ENCODE results near the gene UNKL.
A peak's percentile ranks its signal among the peaks of the same experiment; 100 is the strongest.

Gene UNKL

DNA sequence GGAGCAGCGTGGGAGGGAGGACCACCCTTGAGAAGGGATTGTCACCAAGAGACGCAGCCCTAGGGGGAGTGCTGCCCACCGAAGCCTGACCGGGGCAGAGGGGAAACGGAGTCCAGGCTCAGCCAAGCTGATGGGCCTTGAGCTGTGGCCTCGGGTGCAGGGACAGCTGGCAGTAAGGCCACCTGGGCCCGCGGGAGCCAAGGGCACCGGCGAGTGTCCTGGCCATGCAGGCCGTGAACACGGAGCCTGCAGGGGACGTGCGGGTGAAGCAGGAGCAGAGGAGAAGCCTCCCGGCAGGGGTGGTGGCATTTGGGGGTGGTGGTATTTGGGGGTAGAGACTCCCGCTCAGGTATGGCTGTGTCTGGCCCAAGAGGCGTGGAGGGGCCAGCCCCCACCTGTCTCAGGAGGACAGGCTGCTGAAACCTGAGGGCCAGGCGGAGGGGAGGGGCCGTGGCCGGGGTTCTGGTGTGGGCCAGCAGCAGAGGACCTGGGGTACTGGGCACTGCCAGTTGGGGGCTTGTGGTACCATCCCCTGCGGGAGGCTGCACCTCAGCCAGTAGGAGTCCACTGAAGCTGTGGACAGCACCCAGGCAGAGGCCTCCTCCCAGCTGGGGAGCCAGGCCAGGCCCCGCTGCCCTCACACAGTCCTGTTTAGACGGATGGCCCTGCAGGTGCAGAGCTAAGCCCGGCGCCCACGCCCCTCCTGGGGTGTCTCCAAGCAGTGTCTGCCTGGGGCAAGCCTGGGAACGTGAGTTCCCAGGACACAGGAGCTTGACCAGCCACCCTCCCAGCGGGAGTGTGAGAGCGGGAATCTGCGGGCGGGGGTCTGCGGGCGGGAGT, 58.2 kb downstream of the UNKL start:
- DNase-seq (ENCODE audit: low read depth in 1 of 2, low spot score in 1 of 2), result no peak

DNA sequence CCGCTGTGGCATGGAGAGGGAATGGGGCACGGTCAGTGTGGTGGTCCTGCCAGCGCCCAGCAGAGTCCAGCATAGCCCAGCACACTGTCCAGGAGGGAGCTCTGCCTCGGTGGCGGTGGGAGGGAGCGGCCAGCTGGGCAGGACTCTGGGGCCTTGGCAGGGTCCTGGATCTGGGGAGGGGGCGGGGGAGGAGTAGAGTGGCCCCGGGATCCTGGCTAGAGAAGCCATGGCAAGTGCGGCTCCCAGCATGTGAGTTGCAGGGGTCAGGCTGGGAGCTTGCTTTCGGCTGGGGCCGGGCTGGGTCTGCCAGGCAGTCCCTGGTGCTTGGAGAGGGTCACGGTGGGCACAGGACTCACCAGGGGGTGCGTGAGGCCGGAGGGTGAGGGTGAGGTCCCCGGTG, 58.9 kb downstream of the UNKL start:
- DNase-seq (ENCODE audit: low read depth in 1 of 2, low spot score in 1 of 2), result no peak

DNA sequence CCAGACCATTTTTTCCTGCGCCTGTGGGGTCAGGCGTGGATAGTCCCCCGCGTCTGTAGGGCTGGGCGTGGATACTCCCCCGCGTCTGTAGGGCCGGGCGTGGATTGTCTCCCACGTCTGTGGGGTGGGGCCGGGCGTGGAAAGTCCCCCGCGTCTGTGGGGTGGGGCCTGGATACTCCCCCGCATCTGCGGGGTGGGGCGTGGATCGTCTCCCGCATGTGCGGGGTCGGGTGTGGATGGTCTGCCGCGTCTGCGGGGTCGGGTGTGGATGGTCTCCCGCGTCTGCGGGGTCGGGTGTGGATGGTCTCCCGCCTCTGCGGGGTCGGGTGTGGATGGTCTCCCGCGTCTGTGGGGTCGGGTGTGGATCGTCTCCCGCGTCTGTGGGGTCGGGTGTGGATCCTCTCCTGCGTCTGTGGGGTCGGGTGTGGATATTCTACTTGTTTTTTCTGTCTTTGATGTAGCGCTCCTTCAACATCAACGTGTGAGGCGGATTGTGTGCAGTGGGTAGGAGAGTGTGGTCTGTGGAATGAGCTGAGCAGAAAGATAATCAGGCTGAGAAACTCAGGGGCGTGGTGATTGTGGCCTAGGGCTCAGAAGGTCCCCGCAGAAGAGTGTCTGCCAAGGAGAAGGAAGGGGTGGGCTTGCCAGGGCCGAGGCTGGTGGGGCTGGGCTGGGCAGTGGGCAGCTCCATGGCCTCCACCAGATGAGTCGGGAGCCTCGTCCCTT, 59.5 kb downstream of the UNKL start:
- DNase-seq (ENCODE audit: low read depth in 1 of 2, low spot score in 1 of 2), result no peak

- peak; percentile 61 to 78 for DNase-seq (ENCODE audit: low read depth in 1 of 2, low spot score in 1 of 2)
Observed at GRCh38 chr16:1351582-1352362, 62.7 kb downstream of the UNKL start, which contains the start of the genes GNPTG and TSR3. Gene GNPTG, plus strand, starts transcription at chr16:1351931. Its CDS starts 35 bp downstream, at chr16:1351966. Gene TSR3, minus strand, starts transcription at chr16:1351878. Its CDS starts 74 bp downstream, at chr16:1351804.

DNA sequence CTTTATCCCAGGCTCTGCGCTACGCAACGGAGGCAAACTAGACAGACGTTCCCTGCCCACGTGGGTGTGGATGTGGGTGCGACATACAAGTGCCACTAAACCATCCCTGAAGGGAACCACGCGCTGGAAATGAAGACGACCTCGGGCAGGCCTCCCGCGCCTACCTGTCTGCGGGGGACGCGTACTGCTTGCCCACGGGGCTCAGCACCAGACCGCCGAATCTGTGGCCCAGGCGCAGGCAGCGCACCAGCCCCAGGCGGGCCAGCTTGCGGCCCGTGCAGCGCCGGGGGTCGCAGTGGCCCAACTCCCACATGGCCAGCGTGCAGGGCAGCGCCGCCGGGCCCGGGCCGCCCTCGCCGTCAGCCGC, 63.3 kb downstream of the UNKL start:
- DNase-seq (ENCODE audit: low read depth in 1 of 2, low spot score in 1 of 2), result no peak

DNA sequence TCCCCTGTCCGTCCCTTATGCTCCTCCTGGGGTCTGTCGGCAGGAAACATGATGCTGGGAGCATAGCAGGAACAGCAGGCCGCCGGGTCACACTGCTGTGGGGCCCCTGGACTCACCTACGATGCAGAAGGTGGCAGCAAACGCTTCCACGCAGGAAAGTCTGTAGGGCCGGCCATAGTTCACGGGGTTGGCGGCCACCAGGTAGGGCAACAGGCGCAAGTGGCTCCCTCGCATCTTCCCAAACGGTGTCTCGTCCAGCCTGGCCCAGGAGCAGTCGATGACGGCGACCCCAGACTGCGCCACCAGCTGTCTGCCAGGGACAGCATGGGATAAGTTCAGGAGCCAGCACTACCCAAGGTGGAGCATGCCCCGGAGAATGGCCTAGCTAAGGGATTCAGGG, 63.8 kb downstream of the UNKL start:
- DNase-seq (ENCODE audit: low read depth in 1 of 2, low spot score in 1 of 2), result no peak

DNA sequence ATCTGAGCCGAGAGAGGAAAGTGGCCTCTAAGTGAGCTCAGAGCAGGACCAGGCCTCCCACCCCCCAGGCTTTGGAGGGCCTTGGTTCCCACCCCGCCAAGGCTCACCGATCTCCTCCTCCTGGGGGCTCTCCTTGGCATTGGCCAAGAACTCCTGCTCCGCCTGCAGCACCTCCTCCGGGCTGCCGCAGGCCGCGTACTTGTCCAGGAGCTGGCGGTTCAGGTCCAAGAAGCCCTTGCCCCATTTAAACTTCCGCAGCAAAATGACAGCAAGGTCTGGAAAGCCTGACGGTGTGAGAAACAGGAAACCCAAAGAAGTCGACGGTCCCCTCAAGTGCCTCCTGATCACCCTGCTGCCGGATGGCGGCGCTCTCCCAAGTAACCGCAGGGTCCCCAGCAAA, 64.6 kb downstream of the UNKL start:
- DNase-seq (ENCODE audit: low read depth in 1 of 2, low spot score in 1 of 2), result no peak

GRCh38 chr16:1349351-1349750, 65.2 kb downstream of the UNKL start:
- DNase-seq (ENCODE audit: low read depth in 1 of 2, low spot score in 1 of 2), result no peak

DNA sequence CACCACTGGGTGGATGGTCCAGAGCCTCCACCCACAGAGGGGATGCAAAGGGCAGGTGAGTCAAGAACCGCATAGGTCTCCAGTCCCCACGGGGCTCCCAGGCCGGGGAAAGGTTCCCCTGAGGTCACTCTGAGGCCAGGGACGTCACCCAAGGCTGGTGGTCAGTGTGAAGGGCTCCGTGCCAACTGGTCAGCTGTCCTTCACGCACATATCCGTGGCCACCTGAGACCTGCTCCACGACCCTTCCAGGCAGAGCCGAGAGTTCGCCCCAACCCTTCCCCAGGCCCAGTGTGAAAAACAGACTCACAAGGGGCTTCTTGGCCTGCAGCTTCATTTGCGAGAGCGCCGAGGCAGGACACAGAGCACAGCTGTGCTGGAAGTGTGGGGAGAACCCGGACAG, 65.6 kb downstream of the UNKL start:
- DNase-seq (ENCODE audit: low read depth in 1 of 2, low spot score in 1 of 2), result no peak

DNA sequence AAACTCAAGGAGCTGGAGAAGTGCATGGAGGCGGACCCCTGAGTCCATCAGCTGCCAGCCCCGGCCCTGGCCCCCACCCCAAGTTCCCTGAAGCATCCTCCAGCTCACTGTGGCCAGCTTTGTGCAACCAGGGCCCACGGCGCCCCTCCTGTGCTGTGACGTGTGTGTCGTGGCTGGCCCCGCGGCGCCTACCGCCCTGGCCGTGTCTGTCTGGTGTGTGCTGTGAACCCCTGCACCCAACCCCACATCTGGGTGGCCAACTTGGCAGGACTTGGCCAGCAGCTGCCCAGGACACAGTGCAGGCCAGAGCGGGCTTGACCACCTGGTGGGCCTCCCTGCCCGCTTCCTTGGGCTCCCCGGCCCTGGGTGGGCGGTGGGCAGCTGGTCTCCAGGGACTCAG, 66.1 kb downstream of the UNKL start:
- DNase-seq (ENCODE audit: low read depth in 1 of 2, low spot score in 1 of 2), result no peak

GRCh38 chr16:1347962-1348361, 66.5 kb downstream of the UNKL start:
- DNase-seq (ENCODE audit: low read depth in 1 of 2, low spot score in 1 of 2), result no peak

DNA sequence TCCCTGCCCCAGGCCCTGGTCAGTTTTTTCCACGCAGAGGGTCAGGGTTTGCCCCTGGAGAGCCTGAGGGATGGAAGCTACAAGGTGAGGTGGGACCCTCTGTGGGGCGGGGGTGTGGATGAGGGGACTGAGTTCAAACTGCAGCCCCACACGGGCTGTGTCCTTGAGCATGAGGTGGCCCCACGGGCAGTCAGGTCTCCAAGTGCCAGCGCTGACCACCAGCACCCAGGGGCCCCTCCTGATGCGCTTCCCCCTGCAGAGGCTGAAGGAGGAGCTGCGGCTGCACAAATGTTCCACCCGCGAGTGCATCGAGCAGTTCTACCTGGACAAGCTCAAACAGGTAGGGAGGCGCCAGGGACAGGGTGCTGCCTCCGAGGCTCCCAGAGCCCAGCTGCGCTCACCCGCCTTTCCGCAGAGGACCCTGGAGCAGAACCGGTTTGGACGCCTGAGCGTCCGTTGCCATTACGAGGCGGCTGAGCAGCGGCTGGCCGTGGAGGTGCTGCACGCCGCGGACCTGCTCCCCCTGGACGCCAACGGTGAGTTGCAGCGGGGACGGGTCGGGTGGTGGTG, 67.1 kb downstream of the UNKL start:
- no peak for DNase-seq (ENCODE audit: low read depth in 1 of 2, low spot score in 1 of 2)

- no peak for DNase-seq (ENCODE audit: low read depth in 1 of 2, low spot score in 1 of 2)
Observed at GRCh38 chr16:1346422-1347285, 67.8 kb downstream of the UNKL start.

GRCh38 chr16:1345651-1346421, 68.7 kb downstream of the UNKL start:
- no peak for DNase-seq (ENCODE audit: low read depth in 1 of 2, low spot score in 1 of 2)

DNA sequence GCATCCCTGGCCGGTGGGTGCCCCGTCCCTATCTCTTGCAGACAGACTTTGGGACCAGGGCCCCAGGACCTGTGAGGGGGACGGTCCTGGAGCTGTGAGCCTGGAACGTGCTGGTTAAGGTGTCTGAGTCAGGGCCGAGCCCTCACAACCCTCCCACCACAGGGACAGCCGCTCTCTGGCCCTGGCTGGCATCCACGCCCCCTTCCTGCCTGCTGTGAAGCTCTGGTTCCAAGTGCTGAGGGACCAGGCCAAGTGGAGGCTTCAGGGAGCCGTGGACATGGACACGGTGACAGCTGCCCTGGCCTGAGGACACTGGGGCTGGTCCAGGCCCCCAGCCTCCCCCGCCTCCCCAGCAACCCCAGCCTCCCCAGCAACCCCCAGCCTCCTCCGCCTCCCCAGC, 69.4 kb downstream of the UNKL start:
- DNase-seq (ENCODE audit: low read depth in 1 of 2, low spot score in 1 of 2), result no peak

DNA sequence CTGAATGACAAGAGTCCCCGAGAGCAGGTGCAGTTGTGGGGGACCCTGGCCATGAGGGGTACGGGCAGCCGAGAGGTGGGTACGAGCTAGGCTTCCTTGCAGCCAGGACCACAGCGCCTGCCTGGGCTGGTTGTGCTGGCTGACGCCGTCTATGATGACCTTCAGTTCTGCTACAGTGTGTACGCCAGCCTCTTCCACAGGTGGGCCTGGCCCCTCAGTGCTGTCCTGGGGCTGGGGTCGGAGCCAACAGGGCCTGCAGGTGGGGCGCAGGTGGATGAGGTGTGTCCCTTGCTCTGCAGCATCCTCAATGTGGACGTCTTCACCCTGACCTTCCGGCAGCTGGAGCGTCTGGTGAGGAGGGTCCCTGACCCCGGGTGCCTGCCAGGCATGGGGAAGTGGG, 70.0 kb downstream of the UNKL start:
- no peak for DNase-seq (ENCODE audit: low read depth in 1 of 2, low spot score in 1 of 2)

DNA sequence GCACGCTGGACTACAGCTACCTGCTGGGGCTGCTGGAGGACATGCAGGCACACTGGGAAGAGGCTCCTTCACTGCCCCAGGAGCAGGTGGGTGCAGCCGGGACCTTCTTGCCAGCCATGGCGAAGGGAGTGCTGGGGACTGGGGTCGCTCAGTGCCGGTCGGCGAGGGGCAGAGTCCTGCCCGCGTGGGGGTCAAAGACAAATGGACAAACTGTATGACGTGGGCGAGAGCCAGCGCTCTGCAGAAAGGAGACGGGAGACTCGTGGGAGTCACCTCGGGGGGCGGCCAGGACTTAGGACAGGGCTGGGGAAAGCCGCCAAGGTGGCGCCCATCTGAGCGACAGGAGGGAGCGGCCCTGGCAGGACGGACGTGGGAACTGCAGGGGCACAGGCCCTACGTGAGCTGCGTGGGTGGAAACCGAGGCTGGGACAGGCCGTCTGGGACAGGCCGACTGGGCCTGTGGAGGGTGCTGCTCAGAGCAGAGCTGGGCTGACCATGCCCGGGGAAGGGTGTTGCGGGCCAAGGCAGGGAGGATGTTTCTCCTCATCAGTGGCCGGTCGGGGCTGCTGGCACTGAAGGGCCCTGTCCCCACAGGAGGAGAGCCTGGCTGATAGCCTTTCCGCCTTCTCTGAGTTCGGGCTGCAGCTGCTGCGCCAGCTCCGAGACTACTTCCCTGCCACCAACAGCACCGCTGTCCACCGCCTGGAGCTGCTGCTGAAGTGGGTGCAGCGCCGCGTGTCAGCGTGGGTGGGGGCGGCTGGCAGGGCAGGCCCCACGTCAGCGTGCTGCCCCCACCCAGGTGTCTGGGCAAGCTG, 70.9 kb downstream of the UNKL start:
- no peak for DNase-seq (ENCODE audit: low read depth in 1 of 2, low spot score in 1 of 2)

DNA sequence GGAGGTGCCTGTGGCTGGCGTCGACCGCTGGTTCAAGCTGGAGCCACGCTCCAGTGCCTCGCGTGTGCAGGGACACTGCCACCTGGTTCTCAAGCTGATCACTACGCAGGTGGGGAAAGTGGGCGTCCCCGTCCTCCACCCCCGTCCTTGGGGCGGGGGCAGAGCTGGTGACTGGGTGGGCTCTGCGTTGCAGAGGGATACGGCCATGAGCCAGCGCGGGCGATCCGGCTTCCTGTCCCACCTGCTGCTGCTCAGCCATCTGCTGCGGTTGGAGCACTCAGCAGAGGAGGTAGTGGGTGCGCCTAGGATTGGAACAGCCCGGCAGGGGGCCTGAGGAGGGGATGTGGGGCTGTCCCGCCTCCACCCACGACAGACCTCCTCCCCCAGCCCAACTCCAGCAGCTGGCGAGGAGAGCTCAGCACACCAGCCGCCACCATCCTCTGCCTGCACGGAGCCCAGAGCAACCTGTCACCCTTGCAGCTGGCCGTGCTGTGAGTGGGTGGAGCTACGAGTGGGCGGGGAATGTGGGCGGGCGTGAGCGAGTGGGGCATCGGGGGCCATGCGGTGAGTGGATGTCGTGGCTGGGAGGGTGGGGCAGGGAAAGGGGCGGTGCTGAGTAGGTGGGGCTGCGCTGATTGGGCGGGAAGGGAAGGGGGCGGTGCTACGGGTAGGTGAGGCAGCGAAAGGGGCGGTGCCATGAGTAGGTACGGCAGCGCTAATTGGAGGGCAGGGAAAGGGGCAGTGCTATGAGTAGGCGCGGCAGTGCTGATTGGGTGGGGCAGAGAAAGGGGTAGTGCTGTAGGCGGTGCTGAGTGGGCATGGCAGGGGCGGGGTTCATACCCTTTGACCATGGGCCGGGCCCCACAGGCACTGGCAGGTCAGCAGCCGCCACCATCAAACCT, 71.7 kb downstream of the UNKL start:
- DNase-seq (ENCODE audit: low read depth in 1 of 2, low spot score in 1 of 2), result peak; percentile 85 to 90
